Prostate gland (tissue), 2 donors: ENCODE results near the gene MRPL58.

ENCODE experiments used
- CTCF ChIP-seq, 4 experiments: fragments of 200-600 bp in 2 of 4; fragments of 450-650 bp in 2 of 4; sonication (generic) in 2 of 4; IDR thresholded peaks; 1 replicate in 3 of 4; 2 replicates in 1 of 4; pipeline ENCODE4 v1.5.1; 2016 to 2019; ENCODE audit warnings: antibody characterized with exemption in 4 of 4, mild to moderate bottlenecking in 2 of 4, moderate library complexity in 2 of 4
- POLR2AphosphoS5 ChIP-seq: sonication (generic); formaldehyde crosslinking; IDR thresholded peaks from one replicate; pipeline ENCODE4 v1.6.1; 2017; ENCODE audit warnings: antibody characterized with exemption

GRCh38 chr17:75024686-75025397 lies 12.4 kb downstream of the MRPL58 start:
- TF ChIP-seq CTCF (IDR thresholded peaks at IDR 0.05) (no peak), POLR2AphosphoS5 (peak; percentile 5)
